ENCODE measurements around the gene FAM222B. TPM values are rescaled to one million over a fixed set of nuclear protein-coding genes. Genes with fewer than 3 reads are reported as not detected.

The FAM222B gene
- total and polyA plus RNA-seq, 12 donors = 4.9 to 18.3 (median 13.4) TPM

DNA sequence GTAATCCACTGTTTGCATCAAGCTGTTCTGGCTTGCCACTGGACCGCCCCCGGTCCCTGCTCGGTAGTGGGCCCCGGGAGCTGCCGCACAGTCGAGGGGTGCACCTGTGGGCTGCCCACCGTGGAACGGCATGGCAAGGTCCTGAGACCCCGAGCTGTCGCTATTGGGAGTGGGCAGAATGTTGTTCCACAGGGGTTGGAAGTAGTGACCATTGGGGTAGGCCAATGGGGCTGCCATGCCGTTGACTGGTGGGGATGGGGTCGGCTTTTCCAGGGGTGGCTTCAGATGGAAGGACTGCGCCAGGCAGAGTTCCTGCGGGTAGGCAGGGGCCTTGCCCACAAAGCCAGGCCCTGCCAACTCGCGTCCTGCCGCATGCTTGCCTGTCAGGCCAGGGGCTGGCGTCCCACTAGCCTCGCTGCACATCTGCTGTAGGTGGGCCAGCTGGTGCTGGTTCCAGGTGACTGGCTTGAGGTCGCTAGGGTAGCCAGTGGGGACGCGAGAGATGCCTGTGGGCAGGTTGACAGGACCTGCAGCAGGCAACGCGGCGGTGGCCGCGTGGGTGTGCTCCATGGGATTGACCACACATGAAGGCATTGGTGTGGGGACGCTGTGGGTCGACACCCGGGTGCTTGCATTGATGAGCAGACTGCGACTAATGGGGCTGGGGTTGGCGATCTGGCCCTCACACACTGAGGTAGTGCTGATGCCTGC, 84.0 kb downstream of the FAM222B start:
- H3K27me3 ChIP-seq = no peaks in the 10 kb centered on the region
- TF ChIP-seq POLR2A (IDR thresholded peaks at IDR 0.05) = no peak
- no peak for TF ChIP-seq CTCF (IDR thresholded peaks at IDR 0.05)
- peaks cover 0 to 24% of the 10 kb centered on the region in 2 donors for H3K36me3 ChIP-seq (replicated peaks in 1 of 2)
- WGBS, 4 donors = 96 to 97% (median 96%) methylated on average over 21 to 32 of the region's 32 CpGs
- H3K9me3 ChIP-seq (replicated peaks in 1 of 3) = no peaks in the 10 kb centered on the region
- no peak overlapping the region for H3K4me3 ChIP-seq
- no peak overlapping the region for H3K27ac ChIP-seq
- intact Hi-C loops (cut with DNase I) = loop anchor here in 1 of 2 donors (10.0 kb wide), 2 partner anchors 86 to 156 kb away; partner anchors contain the start of gene FAM222B
- DNase-seq = no peak
- no peaks in the 10 kb centered on the region for H3K4me1 ChIP-seq (replicated peaks in 1 of 2)

- Histone ChIP-seq H3K27ac (no peak overlapping the region), H3K36me3 (replicated peaks in 1 of 2) (peaks cover 0 to 24% of the 10 kb centered on the region in 2 donors), H3K27me3 (no peaks in the 10 kb centered on the region), H3K4me3 (no peak overlapping the region), H3K4me1 (replicated peaks in 1 of 2) (no peaks in the 10 kb centered on the region), H3K9me3 (replicated peaks in 1 of 3) (no peaks in the 10 kb centered on the region)
- 71 to 79% (median 75%) methylated on average over 5 of the region's 5 CpGs for WGBS, 4 donors
- intact Hi-C loops (cut with DNase I) = loop anchor here in 1 of 2 donors (10.0 kb wide), 2 partner anchors 89 to 159 kb away; partner anchors contain the start of gene FAM222B
- TF ChIP-seq CTCF (IDR thresholded peaks at IDR 0.05) (no peak), POLR2A (IDR thresholded peaks at IDR 0.05) (no peak)
- no peak for DNase-seq
Measured at GRCh38 chr17:28756049-28756804, 86.4 kb downstream of the FAM222B start.

GRCh38 chr17:28755486-28755885, 87.1 kb downstream of the FAM222B start:
- intact Hi-C loops (cut with DNase I) = loop anchor here in 1 of 2 donors (10.0 kb wide), 2 partner anchors 89 to 159 kb away; partner anchors contain the start of gene FAM222B

More at GRCh38 chr17:28755486-28755885, 87.1 kb downstream of the FAM222B start:
- no peak for DNase-seq
- no peak overlapping the region for H3K4me3 ChIP-seq
- peaks cover 0 to 24% of the 10 kb centered on the region in 2 donors for H3K36me3 ChIP-seq (replicated peaks in 1 of 2)
- TF ChIP-seq CTCF (IDR thresholded peaks at IDR 0.05) = no peak
- TF ChIP-seq POLR2A (IDR thresholded peaks at IDR 0.05) = no peak
- H3K4me1 ChIP-seq (replicated peaks in 1 of 2) = no peaks in the 10 kb centered on the region
- H3K9me3 ChIP-seq (replicated peaks in 1 of 3) = no peaks in the 10 kb centered on the region
- no peaks in the 10 kb centered on the region for H3K27me3 ChIP-seq
- H3K27ac ChIP-seq = no peak overlapping the region
- WGBS, 4 donors = 80 to 91% (median 86%) methylated on average over 3 to 7 of the region's 7 CpGs
